ENCODE measurements around the gene GTPBP6. TPM values are rescaled to one million over a fixed set of nuclear protein-coding genes. Genes with fewer than 3 reads are reported as not detected.

Gene GTPBP6
- total RNA-seq, 1 donor from 2014 or later = 55.1 TPM

- Histone ChIP-seq H3K4me3 (no peak overlapping the region), H3K36me3 (no peaks in the 10 kb centered on the region), H3K9me3 (no peaks in the 10 kb centered on the region), H3K27me3 (peaks cover 1% of the 10 kb centered on the region), H3K4me1 (peaks cover 6% of the 10 kb centered on the region), H3K27ac (no peak overlapping the region)
- TF ChIP-seq, protein P1, sequence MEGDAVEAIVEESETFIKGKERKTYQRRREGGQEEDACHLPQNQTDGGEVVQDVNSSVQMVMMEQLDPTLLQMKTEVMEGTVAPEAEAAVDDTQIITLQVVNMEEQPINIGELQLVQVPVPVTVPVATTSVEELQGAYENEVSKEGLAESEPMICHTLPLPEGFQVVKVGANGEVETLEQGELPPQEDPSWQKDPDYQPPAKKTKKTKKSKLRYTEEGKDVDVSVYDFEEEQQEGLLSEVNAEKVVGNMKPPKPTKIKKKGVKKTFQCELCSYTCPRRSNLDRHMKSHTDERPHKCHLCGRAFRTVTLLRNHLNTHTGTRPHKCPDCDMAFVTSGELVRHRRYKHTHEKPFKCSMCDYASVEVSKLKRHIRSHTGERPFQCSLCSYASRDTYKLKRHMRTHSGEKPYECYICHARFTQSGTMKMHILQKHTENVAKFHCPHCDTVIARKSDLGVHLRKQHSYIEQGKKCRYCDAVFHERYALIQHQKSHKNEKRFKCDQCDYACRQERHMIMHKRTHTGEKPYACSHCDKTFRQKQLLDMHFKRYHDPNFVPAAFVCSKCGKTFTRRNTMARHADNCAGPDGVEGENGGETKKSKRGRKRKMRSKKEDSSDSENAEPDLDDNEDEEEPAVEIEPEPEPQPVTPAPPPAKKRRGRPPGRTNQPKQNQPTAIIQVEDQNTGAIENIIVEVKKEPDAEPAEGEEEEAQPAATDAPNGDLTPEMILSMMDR (IDR thresholded peaks at IDR 0.05) = no peak
- intact Hi-C loops (cut with DNase I) = no loop called here
- no peak for ATAC-seq
- peak; percentile 48 for DNase-seq
Observed at GRCh38 chrX:336227-336626, 17.6 kb upstream of the GTPBP6 start.

DNA sequence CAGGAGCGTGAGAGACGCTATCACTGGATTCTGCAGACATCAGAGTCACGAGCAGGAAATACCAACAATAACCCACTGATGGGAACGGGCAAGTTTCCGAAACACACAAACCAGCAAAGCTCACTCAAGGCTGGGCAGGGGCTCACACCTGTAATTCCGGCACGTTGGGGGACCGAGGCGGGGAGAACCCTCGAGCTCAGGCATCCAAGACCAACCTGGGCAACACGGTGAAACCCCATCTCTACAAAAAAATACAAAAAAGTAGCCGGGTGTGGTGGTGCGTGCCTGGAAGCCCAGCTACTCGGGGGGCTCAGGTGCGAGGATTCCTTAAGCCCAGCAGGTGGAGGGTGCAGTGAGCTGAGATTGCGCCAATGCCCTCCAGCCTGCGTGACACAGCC is 17.2 kb upstream of the GTPBP6 start:
- Histone ChIP-seq H3K4me3 (no peak overlapping the region), H3K27ac (no peak overlapping the region), H3K9me3 (no peaks in the 10 kb centered on the region), H3K27me3 (peaks cover 6% of the 10 kb centered on the region), H3K36me3 (no peaks in the 10 kb centered on the region), H3K4me1 (peaks cover 9% of the 10 kb centered on the region)
- TF ChIP-seq, protein P1 (IDR thresholded peaks at IDR 0.05) = no peak
- intact Hi-C loops (cut with DNase I) = no loop called here
- DNase-seq = peak; percentile 51
- no peak for ATAC-seq

- intact Hi-C loops (cut with DNase I) = no loop called here
- Histone ChIP-seq H3K27me3 (peaks cover 12% of the 10 kb centered on the region), H3K9me3 (no peaks in the 10 kb centered on the region), H3K36me3 (no peaks in the 10 kb centered on the region), H3K27ac (no peak overlapping the region), H3K4me3 (no peak overlapping the region), H3K4me1 (peaks cover 9% of the 10 kb centered on the region)
- ATAC-seq (no peak), DNase-seq (peak; percentile 57)
- TF ChIP-seq, protein P1 (IDR thresholded peaks at IDR 0.05) = no peak
Observed at GRCh38 chrX:334971-335757, 16.6 kb upstream of the GTPBP6 start.

DNA sequence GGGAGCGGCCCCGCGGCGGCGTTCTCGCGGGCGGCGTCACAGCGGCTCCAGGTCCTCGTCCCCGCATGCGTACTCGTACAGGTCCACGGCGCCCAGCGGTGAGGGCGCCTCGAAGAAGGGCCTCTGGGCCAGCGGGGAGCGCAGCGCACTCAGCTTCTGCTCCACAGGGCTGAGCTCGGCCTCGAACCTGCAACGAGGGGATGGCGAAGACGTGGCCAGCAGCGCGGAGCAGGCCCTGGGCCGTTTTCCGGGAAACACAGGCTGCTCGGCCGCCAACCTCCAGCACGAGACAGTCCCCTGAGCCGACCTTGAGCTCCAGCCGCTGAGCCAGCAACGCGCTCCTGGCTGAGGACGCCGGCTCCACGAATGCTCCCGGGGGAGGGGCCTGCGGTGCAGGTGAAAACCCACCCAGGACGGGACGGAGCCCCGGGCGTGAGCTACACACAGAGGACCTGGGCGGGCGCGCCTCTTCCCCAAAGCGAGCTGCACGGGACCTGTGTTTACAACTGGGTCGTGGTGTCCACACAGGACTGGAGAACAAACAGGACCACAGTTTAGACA is 15.8 kb upstream of the GTPBP6 start:
- ATAC-seq = no peak
- Histone ChIP-seq H3K4me1 (peaks cover 9% of the 10 kb centered on the region), H3K27ac (no peak overlapping the region), H3K36me3 (no peaks in the 10 kb centered on the region), H3K9me3 (no peaks in the 10 kb centered on the region), H3K4me3 (no peak overlapping the region), H3K27me3 (peaks cover 12% of the 10 kb centered on the region)
- intact Hi-C loops (cut with DNase I) = no loop called here
- TF ChIP-seq, protein P1 (IDR thresholded peaks at IDR 0.05) = no peak
- DNase-seq = peak; percentile 58

- Histone ChIP-seq H3K36me3 (no peaks in the 10 kb centered on the region), H3K4me3 (no peak overlapping the region), H3K27me3 (peaks cover 12% of the 10 kb centered on the region), H3K9me3 (no peaks in the 10 kb centered on the region), H3K27ac (no peak overlapping the region), H3K4me1 (peaks cover 9% of the 10 kb centered on the region)
- ATAC-seq = no peak
- intact Hi-C loops (cut with DNase I) = no loop called here
- DNase-seq = peak; percentile 50
- TF ChIP-seq, protein P1 (IDR thresholded peaks at IDR 0.05) = no peak
Observed at GRCh38 chrX:333611-334311, 15.2 kb upstream of the GTPBP6 start.
